ENCODE measurements around the gene CDH23.

CDH23 gene

GRCh38 chr10:71444284-71445054 lies 47.7 kb downstream of the CDH23 start:
- no peak for DNase-seq
- TF ChIP-seq EZH2phosphoT487 (IDR thresholded peaks at IDR 0.05; ENCODE audit: low read length) (no peak), EZH2 (optimal IDR thresholded peaks at IDR 0.05; ENCODE audit: low read depth, low read length) (no peak)
- TF ChIP-seq, protein P1, sequence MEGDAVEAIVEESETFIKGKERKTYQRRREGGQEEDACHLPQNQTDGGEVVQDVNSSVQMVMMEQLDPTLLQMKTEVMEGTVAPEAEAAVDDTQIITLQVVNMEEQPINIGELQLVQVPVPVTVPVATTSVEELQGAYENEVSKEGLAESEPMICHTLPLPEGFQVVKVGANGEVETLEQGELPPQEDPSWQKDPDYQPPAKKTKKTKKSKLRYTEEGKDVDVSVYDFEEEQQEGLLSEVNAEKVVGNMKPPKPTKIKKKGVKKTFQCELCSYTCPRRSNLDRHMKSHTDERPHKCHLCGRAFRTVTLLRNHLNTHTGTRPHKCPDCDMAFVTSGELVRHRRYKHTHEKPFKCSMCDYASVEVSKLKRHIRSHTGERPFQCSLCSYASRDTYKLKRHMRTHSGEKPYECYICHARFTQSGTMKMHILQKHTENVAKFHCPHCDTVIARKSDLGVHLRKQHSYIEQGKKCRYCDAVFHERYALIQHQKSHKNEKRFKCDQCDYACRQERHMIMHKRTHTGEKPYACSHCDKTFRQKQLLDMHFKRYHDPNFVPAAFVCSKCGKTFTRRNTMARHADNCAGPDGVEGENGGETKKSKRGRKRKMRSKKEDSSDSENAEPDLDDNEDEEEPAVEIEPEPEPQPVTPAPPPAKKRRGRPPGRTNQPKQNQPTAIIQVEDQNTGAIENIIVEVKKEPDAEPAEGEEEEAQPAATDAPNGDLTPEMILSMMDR (IDR thresholded peaks at IDR 0.05; ENCODE audit: low read length): no peak
- no peak overlapping the region for H3K9ac ChIP-seq (ENCODE audit: low read length)

GRCh38 chr10:71447676-71448075 lies 51.0 kb downstream of the CDH23 start:
- Histone ChIP-seq H3K9ac (ENCODE audit: low read length) (no peak overlapping the region), H3K36me3 (replicated peaks; ENCODE audit: insufficient read depth, low read length) (no peaks in the 10 kb centered on the region), H3K27me3 (replicated peaks; ENCODE audit: insufficient read depth, low read length) (peaks cover 55% of the 10 kb centered on the region), H3K4me3 (ENCODE audit: low read length) (no peak overlapping the region), H3K4me1 (ENCODE audit: low read length) (no peaks in the 10 kb centered on the region), H2AFZ (ENCODE audit: low read length) (no peak overlapping the region), H3F3A (ENCODE audit: insufficient read depth, low read length) (no peaks in the 10 kb centered on the region), H3K27ac (ENCODE audit: low read length) (no peak overlapping the region), H3K9me2 (replicated peaks; ENCODE audit: insufficient read depth, low read length) (no peaks in the 10 kb centered on the region), H3K9me3 (replicated peaks; ENCODE audit: insufficient read depth, low read length) (no peaks in the 10 kb centered on the region), H4K20me1 (ENCODE audit: insufficient read depth, low read length) (no peaks in the 10 kb centered on the region), H3K79me2 (ENCODE audit: low read length) (no peaks in the 10 kb centered on the region), H3K4me2 (ENCODE audit: low read depth, low read length) (no peak overlapping the region)
- no peak for DNase-seq
- TF ChIP-seq EZH2 (optimal IDR thresholded peaks at IDR 0.05; ENCODE audit: low read depth, low read length) (no peak), EZH2phosphoT487 (IDR thresholded peaks at IDR 0.05; ENCODE audit: low read length) (no peak)
- TF ChIP-seq, protein P1 (IDR thresholded peaks at IDR 0.05; ENCODE audit: low read length): no peak

More at GRCh38 chr10:71444284-71445054, 47.7 kb downstream of the CDH23 start:
- Histone ChIP-seq H4K20me1 (ENCODE audit: insufficient read depth, low read length) (no peaks in the 10 kb centered on the region), H3K4me3 (ENCODE audit: low read length) (no peak overlapping the region), H3K9me3 (replicated peaks; ENCODE audit: insufficient read depth, low read length) (no peaks in the 10 kb centered on the region), H3K27ac (ENCODE audit: low read length) (no peak overlapping the region), H3K4me1 (ENCODE audit: low read length) (no peaks in the 10 kb centered on the region), H3K79me2 (ENCODE audit: low read length) (no peaks in the 10 kb centered on the region), H3F3A (ENCODE audit: insufficient read depth, low read length) (no peaks in the 10 kb centered on the region), H2AFZ (ENCODE audit: low read length) (no peak overlapping the region), H3K9me2 (replicated peaks; ENCODE audit: insufficient read depth, low read length) (no peaks in the 10 kb centered on the region), H3K27me3 (replicated peaks; ENCODE audit: insufficient read depth, low read length) (peaks cover 61% of the 10 kb centered on the region), H3K36me3 (replicated peaks; ENCODE audit: insufficient read depth, low read length) (no peaks in the 10 kb centered on the region), H3K4me2 (ENCODE audit: low read depth, low read length) (no peak overlapping the region)

DNA sequence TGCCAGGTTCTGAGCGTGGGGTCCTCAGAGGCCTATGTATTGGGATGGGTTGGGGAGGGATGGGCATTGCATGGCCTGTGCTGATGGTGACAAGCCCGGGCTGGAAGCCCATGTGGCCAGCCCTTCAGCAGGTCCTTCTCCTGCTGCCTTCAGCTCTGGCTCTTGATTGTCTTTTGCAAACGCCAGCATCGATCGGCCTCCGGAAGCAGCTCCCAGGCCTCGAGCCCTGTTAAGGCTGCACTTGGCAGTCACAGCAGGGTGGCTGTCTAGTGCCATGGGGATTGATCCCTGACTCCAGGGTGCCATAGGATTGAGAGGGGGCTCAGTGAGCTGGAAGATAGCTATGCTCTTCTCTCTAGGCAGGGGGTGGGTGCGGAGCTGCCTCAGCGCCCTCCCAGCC lies 51.4 kb downstream of the CDH23 start:
- H3K9ac ChIP-seq (ENCODE audit: low read length): no peak overlapping the region
- no peak overlapping the region for H3K27ac ChIP-seq (ENCODE audit: low read length)
- H2AFZ ChIP-seq (ENCODE audit: low read length): no peak overlapping the region
- no peak overlapping the region for H3K4me3 ChIP-seq (ENCODE audit: low read length)
- no peaks in the 10 kb centered on the region for H3F3A ChIP-seq (ENCODE audit: insufficient read depth, low read length)
- H4K20me1 ChIP-seq (ENCODE audit: insufficient read depth, low read length): no peaks in the 10 kb centered on the region
- TF ChIP-seq EZH2phosphoT487 (IDR thresholded peaks at IDR 0.05; ENCODE audit: low read length): no peak
- no peak for TF ChIP-seq EZH2 (optimal IDR thresholded peaks at IDR 0.05; ENCODE audit: low read depth, low read length)
- TF ChIP-seq, protein P1 (IDR thresholded peaks at IDR 0.05; ENCODE audit: low read length): no peak
- H3K79me2 ChIP-seq (ENCODE audit: low read length): no peaks in the 10 kb centered on the region
- no peaks in the 10 kb centered on the region for H3K36me3 ChIP-seq (replicated peaks; ENCODE audit: insufficient read depth, low read length)
- peaks cover 55% of the 10 kb centered on the region for H3K27me3 ChIP-seq (replicated peaks; ENCODE audit: insufficient read depth, low read length)
- no peaks in the 10 kb centered on the region for H3K4me1 ChIP-seq (ENCODE audit: low read length)
- no peaks in the 10 kb centered on the region for H3K9me3 ChIP-seq (replicated peaks; ENCODE audit: insufficient read depth, low read length)
- no peak for DNase-seq
- H3K4me2 ChIP-seq (ENCODE audit: low read depth, low read length): no peak overlapping the region
- H3K9me2 ChIP-seq (replicated peaks; ENCODE audit: insufficient read depth, low read length): no peaks in the 10 kb centered on the region

Data from MM.1S (cell line).